MM.1S (cell line): ENCODE measurements around the gene TIMM44.

Source experiments
- DNase-seq: peaks from one replicate; pipeline ENCODE4 v3.0.0-alpha.2; 2015
- H2AFZ ChIP-seq: fragments of 300-600 bp; sonication (generic); 2 replicates; pipeline ENCODE4 v1.6.0; 2016; ENCODE audit warnings: antibody characterized with exemption, low read length
- H3F3A ChIP-seq: fragments of 300-600 bp; sonication (generic); 2 replicates; pipeline ENCODE4 v1.6.1; 2016; ENCODE audit warnings: mild to moderate bottlenecking, antibody characterized with exemption, low read length, moderate library complexity, mixed read lengths; ENCODE audit not compliant: insufficient read depth
- H3K27ac ChIP-seq: fragments of 300-600 bp; sonication (generic); 2 replicates; pipeline ENCODE4 v1.5.1; 2016; ENCODE audit warnings: mild to moderate bottlenecking, low read length
- H3K27me3 ChIP-seq: fragments of 300-600 bp; sonication (generic); replicated peaks from 2 replicates; pipeline ENCODE4 v1.6.0; 2016; ENCODE audit warnings: low read length; ENCODE audit not compliant: insufficient read depth
- H3K36me3 ChIP-seq: fragments of 300-600 bp; sonication (generic); replicated peaks from 2 replicates; pipeline ENCODE4 v1.6.1; 2016; ENCODE audit warnings: mild to moderate bottlenecking, low read length, mixed read lengths; ENCODE audit not compliant: insufficient read depth
- H3K4me1 ChIP-seq: fragments of 300-600 bp; sonication (generic); 2 replicates; pipeline ENCODE4 v1.6.1; 2016; ENCODE audit warnings: low read length, mixed read lengths
- H3K4me2 ChIP-seq: fragments of 300-600 bp; sonication (generic); 2 replicates; pipeline ENCODE4 v1.6.0; 2016; ENCODE audit warnings: low read depth, low read length
- H3K4me3 ChIP-seq: fragments of 300-600 bp; sonication (generic); 2 replicates; pipeline ENCODE4 v1.5.1; 2016; ENCODE audit warnings: low read length, mixed read lengths
- H3K79me2 ChIP-seq: fragments of 300-600 bp; sonication (generic); 2 replicates; pipeline ENCODE4 v1.6.1; 2016; ENCODE audit warnings: mixed run types, low read length, mixed read lengths
- H3K9ac ChIP-seq: fragments of 300-600 bp; sonication (generic); 2 replicates; pipeline ENCODE4 v1.6.1; 2016; ENCODE audit warnings: low read length, mixed read lengths
- H3K9me2 ChIP-seq: fragments of 300-600 bp; sonication (generic); replicated peaks from 2 replicates; pipeline ENCODE4 v1.6.1; 2016; ENCODE audit warnings: mild to moderate bottlenecking, low read length, mixed read lengths; ENCODE audit not compliant: insufficient read depth
- H3K9me3 ChIP-seq: fragments of 300-600 bp; sonication (generic); replicated peaks from 2 replicates; pipeline ENCODE4 v1.6.1; 2016; ENCODE audit warnings: mild to moderate bottlenecking, low read length, mixed read lengths; ENCODE audit not compliant: insufficient read depth
- H4K20me1 ChIP-seq: fragments of 300-600 bp; sonication (generic); 2 replicates; pipeline ENCODE4 v1.6.1; 2016; ENCODE audit warnings: mild to moderate bottlenecking, low read length, moderate library complexity, mixed read lengths; ENCODE audit not compliant: insufficient read depth
- EZH2 ChIP-seq: fragments of 300-600 bp; sonication (generic); optimal IDR thresholded peaks from 2 replicates; pipeline ENCODE3; 2017; ENCODE audit warnings: low read depth, mild to moderate bottlenecking, antibody characterized with exemption, low read length, mixed read lengths
- EZH2phosphoT487 ChIP-seq: fragments of 300-600 bp; sonication (generic); IDR thresholded peaks from 2 replicates; pipeline ENCODE4 v1.6.1; 2018; ENCODE audit warnings: antibody characterized with exemption, low read length
- TF ChIP-seq, protein P1 (sequence below): fragments of 300-600 bp; sonication (generic); IDR thresholded peaks from 2 replicates; pipeline ENCODE4 v1.5.1; 2016; ENCODE audit warnings: antibody characterized with exemption, low read length, mixed read lengths

TIMM44 gene

DNA sequence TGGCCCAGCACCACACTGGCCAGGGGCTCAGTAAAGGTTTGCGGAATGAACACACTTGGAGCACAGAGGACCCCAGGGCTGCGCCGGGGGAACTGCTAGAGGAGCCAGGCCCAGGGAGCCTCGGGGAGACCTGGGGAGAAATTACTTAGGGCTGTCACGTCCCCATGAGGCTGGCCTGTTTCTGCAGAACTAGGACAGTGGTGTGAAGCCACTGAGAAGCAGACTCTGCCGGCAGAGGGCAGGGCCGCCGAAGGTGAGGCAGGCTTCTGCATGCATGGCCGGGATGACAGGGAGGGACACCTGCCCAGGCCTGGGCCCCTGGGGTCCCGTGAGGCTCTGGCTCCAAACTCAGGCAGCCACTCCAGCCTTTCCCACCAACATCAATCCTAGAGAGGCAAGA, 35.5 kb upstream of the TIMM44 start:
- Histone ChIP-seq H2AFZ (no peak overlapping the region), H3K4me1 (no peaks in the 10 kb centered on the region), H3K4me2 (no peak overlapping the region), H3K9me3 (no peaks in the 10 kb centered on the region), H3K4me3 (no peak overlapping the region), H3K9ac (no peak overlapping the region), H3K27me3 (no peaks in the 10 kb centered on the region), H3K79me2 (peaks cover 67% of the 10 kb centered on the region), H3K9me2 (no peaks in the 10 kb centered on the region), H3K27ac (no peak overlapping the region), H3K36me3 (peaks cover 4% of the 10 kb centered on the region), H4K20me1 (peaks cover 8% of the 10 kb centered on the region; the same call in 1 of the 2 replicates), H3F3A (no peaks in the 10 kb centered on the region)
- no peak for DNase-seq
- no peak for TF ChIP-seq EZH2
- TF ChIP-seq, protein P1, sequence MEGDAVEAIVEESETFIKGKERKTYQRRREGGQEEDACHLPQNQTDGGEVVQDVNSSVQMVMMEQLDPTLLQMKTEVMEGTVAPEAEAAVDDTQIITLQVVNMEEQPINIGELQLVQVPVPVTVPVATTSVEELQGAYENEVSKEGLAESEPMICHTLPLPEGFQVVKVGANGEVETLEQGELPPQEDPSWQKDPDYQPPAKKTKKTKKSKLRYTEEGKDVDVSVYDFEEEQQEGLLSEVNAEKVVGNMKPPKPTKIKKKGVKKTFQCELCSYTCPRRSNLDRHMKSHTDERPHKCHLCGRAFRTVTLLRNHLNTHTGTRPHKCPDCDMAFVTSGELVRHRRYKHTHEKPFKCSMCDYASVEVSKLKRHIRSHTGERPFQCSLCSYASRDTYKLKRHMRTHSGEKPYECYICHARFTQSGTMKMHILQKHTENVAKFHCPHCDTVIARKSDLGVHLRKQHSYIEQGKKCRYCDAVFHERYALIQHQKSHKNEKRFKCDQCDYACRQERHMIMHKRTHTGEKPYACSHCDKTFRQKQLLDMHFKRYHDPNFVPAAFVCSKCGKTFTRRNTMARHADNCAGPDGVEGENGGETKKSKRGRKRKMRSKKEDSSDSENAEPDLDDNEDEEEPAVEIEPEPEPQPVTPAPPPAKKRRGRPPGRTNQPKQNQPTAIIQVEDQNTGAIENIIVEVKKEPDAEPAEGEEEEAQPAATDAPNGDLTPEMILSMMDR: no peak
- no peak for TF ChIP-seq EZH2phosphoT487

DNA sequence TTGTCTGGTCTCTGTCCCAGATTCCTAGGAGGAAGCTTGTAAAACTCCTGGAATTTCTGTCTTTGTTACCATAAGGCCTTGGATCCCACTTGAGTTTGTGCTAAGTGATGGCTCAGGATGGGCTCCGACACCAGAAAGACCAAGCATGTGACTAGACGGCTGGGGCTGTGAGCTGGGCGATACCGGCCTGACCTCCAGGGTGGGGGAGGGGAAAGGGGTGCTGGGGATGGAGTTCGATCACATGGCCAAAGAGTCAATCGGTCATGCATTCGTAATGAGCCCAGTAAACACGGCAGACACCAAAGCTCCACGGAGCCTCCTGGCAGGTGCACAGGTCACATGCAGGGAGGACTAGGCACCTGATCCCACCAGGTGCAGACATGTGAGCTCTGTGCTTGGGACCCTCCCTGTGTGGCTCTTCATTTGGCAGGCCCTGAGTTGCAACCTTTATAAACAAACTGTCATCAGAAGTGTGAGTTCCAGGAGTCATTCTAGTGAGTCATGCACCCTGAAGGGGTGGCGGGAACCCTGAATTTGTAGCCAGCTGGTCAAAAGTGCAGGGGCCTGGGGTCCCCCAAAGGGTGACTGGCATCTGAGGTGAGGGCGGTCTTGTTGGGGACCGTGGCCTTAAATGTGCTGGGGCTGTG, 34.8 kb upstream of the TIMM44 start:
- no peaks in the 10 kb centered on the region for H3F3A ChIP-seq
- no peaks in the 10 kb centered on the region for H3K27me3 ChIP-seq
- no peaks in the 10 kb centered on the region for H3K4me1 ChIP-seq
- no peak overlapping the region for H3K4me2 ChIP-seq
- peaks cover 63% of the 10 kb centered on the region for H3K79me2 ChIP-seq
- 0 out of 2 replicates have a peak, but pooled peaks cover 6% of the 10 kb centered on the region for H4K20me1 ChIP-seq
- no peaks in the 10 kb centered on the region for H3K9me3 ChIP-seq
- no peak overlapping the region for H3K27ac ChIP-seq
- H2AFZ ChIP-seq: no peak overlapping the region
- TF ChIP-seq EZH2: no peak
- no peak for TF ChIP-seq EZH2phosphoT487
- TF ChIP-seq, protein P1: no peak
- H3K36me3 ChIP-seq: peaks cover 8% of the 10 kb centered on the region
- H3K4me3 ChIP-seq: no peak overlapping the region
- no peak overlapping the region for H3K9ac ChIP-seq
- no peaks in the 10 kb centered on the region for H3K9me2 ChIP-seq
- DNase-seq: no peak

DNA sequence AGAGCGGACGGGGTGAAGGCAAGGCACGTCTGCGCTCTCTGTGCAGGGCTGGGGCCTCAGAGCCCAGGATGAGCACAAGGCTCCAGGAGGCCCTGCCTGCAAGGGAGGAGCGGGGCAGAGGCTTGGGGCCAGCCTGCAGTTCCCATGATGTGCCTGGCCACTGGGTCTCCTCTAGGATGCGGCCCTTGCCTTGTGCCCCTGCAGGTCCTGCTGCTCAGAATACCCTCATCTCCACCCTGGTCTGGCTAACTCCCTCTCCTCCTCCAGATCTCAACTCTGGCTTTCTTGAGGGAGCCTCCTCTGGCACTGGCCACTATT, 34.2 kb upstream of the TIMM44 start:
- no peaks in the 10 kb centered on the region for H3F3A ChIP-seq
- no peaks in the 10 kb centered on the region for H3K9me3 ChIP-seq
- H3K9me2 ChIP-seq: no peaks in the 10 kb centered on the region
- H3K4me1 ChIP-seq: no peaks in the 10 kb centered on the region
- 0 out of 2 replicates have a peak, but pooled peaks cover 6% of the 10 kb centered on the region for H4K20me1 ChIP-seq
- H3K9ac ChIP-seq: no peak overlapping the region
- H3K4me2 ChIP-seq: no peak overlapping the region
- H3K4me3 ChIP-seq: no peak overlapping the region
- no peak for DNase-seq
- peaks cover 57% of the 10 kb centered on the region for H3K79me2 ChIP-seq
- H3K27ac ChIP-seq: no peak overlapping the region
- H3K36me3 ChIP-seq: peaks cover 8% of the 10 kb centered on the region
- no peaks in the 10 kb centered on the region for H3K27me3 ChIP-seq
- H2AFZ ChIP-seq: no peak overlapping the region
- TF ChIP-seq EZH2 (no peak), EZH2phosphoT487 (no peak)
- TF ChIP-seq, protein P1: no peak
